Measurements from ENCODE around the gene SEPTIN11. TPM values are rescaled to one million over a fixed set of nuclear protein-coding genes. Genes with fewer than 3 reads are reported as not detected.

SEPTIN11 gene
- polyA plus RNA-seq, 5 donors: 121 to 171 (median 164) TPM

Other genes with a start within 250 kb of the SEPTIN11 start
- gene SOWAHB, start 51.6 kb upstream of the SEPTIN11 start, polyA plus RNA-seq (ENCODE audit: insufficient read depth in 1 of 5, insufficient read length in 5 of 5, low replicate concordance in 1 of 5): 1 to 10 TPM; 2.6 to 3.7 (median 3.2) TPM
- 100 to 1,000 TPM; 263 to 389 (median 296) TPM for gene CCNI, start 126.2 kb downstream of the SEPTIN11 start, polyA plus RNA-seq (ENCODE audit: insufficient read depth in 1 of 5, insufficient read length in 5 of 5, low replicate concordance in 1 of 5)
- gene CCNG2, start 207.5 kb downstream of the SEPTIN11 start, polyA plus RNA-seq (ENCODE audit: insufficient read depth in 1 of 5, insufficient read length in 5 of 5, low replicate concordance in 1 of 5): 100 to 1,000 TPM in 4 of 5 donors, 10 to 100 TPM in 1; 78.1 to 125 (median 114) TPM

All from right lung (tissue), 5 donors.